Measurements from ENCODE around the gene ATP5ME. TPM values are rescaled to one million over a fixed set of nuclear protein-coding genes. Genes with fewer than 3 reads are reported as not detected.

ATP5ME gene
- total RNA-seq, 2 experiments from 2014 or later = 359 to 388 TPM

GRCh38 chr4:665751-666435, 8.2 kb downstream of the ATP5ME start:
- H3K9me2 ChIP-seq (ENCODE audit: insufficient read depth, low read length) = no peaks in the 10 kb centered on the region
- H3K79me2 ChIP-seq (ENCODE audit: insufficient read depth, low read depth, low read length) = no peaks in the 10 kb centered on the region
- intact Hi-C loops (cut with micrococcal nuclease; ENCODE audit: unreplicated experiment) = no loop called here
- H3K36me3 ChIP-seq (ENCODE audit: insufficient read depth, low read length) = peaks cover 9% of the 10 kb centered on the region
- ChIA-PET CTCF (ENCODE audit: unreplicated experiment) (no interaction called here), POLR2A (no interaction called here)
- no peaks in the 10 kb centered on the region for H4K20me1 ChIP-seq (ENCODE audit: insufficient read depth, low read length)
- no peak overlapping the region for H2AFZ ChIP-seq (ENCODE audit: low read length)
- no peaks in the 10 kb centered on the region for H3K4me1 ChIP-seq (ENCODE audit: insufficient read depth, low read length, poor library complexity, severe bottlenecking)
- no peak overlapping the region for H3K4me2 ChIP-seq (ENCODE audit: low read length)
- no peaks in the 10 kb centered on the region for H3K9me3 ChIP-seq (ENCODE audit: low read length)
- no peak for TF ChIP-seq CTCF (conservative IDR thresholded peaks at IDR 0.05; ENCODE audit: low read length)
- TF ChIP-seq EZH2phosphoT487 (IDR thresholded peaks at IDR 0.05; ENCODE audit: borderline replicate concordance, low read depth, low read length) = no peak
- no TSS peak for BruUV-seq (replicated peaks)
- no peak overlapping the region for H3K4me3 ChIP-seq (ENCODE audit: low read depth, low read length, poor library complexity, severe bottlenecking)
- DNase-seq (ENCODE audit: low spot score) = no peak
- no peak overlapping the region for H3K27ac ChIP-seq (ENCODE audit: low read depth, low read length, poor library complexity, severe bottlenecking)

- H3K9me2 ChIP-seq (ENCODE audit: insufficient read depth, low read length) = no peaks in the 10 kb centered on the region
- ChIA-PET POLR2A (no interaction called here), CTCF (ENCODE audit: unreplicated experiment) (no interaction called here)
- H3K4me3 ChIP-seq (ENCODE audit: low read depth, low read length, poor library complexity, severe bottlenecking) = no peak overlapping the region
- no TSS peak for BruUV-seq (replicated peaks)
- no peaks in the 10 kb centered on the region for H3K4me1 ChIP-seq (ENCODE audit: insufficient read depth, low read length, poor library complexity, severe bottlenecking)
- H3K79me2 ChIP-seq (ENCODE audit: insufficient read depth, low read depth, low read length) = no peaks in the 10 kb centered on the region
- peaks cover 4% of the 10 kb centered on the region for H3K36me3 ChIP-seq (ENCODE audit: insufficient read depth, low read length)
- no peaks in the 10 kb centered on the region for H3K9me3 ChIP-seq (ENCODE audit: low read length)
- no peaks in the 10 kb centered on the region for H4K20me1 ChIP-seq (ENCODE audit: insufficient read depth, low read length)
- no peak overlapping the region for H3K27ac ChIP-seq (ENCODE audit: low read depth, low read length, poor library complexity, severe bottlenecking)
- TF ChIP-seq EZH2phosphoT487 (IDR thresholded peaks at IDR 0.05; ENCODE audit: borderline replicate concordance, low read depth, low read length) (no peak), CTCF (conservative IDR thresholded peaks at IDR 0.05; ENCODE audit: low read length) (no peak)
- no peak overlapping the region for H3K4me2 ChIP-seq (ENCODE audit: low read length)
- H2AFZ ChIP-seq (ENCODE audit: low read length) = no peak overlapping the region
- DNase-seq (ENCODE audit: low spot score) = no peak
- intact Hi-C loops (cut with micrococcal nuclease; ENCODE audit: unreplicated experiment) = no loop called here
Measured at GRCh38 chr4:665381-665750, 8.7 kb downstream of the ATP5ME start.

- Histone ChIP-seq H3K4me3 (ENCODE audit: low read depth, low read length, poor library complexity, severe bottlenecking) (no peak overlapping the region), H2AFZ (ENCODE audit: low read length) (no peak overlapping the region), H3K36me3 (ENCODE audit: insufficient read depth, low read length) (0 out of 2 replicates have a peak, but pooled peaks cover 1% of the 10 kb centered on the region), H4K20me1 (ENCODE audit: insufficient read depth, low read length) (no peaks in the 10 kb centered on the region), H3K4me1 (ENCODE audit: insufficient read depth, low read length, poor library complexity, severe bottlenecking) (no peaks in the 10 kb centered on the region), H3K79me2 (ENCODE audit: insufficient read depth, low read depth, low read length) (no peaks in the 10 kb centered on the region), H3K27ac (ENCODE audit: low read depth, low read length, poor library complexity, severe bottlenecking) (no peak overlapping the region), H3K4me2 (ENCODE audit: low read length) (no peak overlapping the region), H3K9me3 (ENCODE audit: low read length) (no peaks in the 10 kb centered on the region), H3K9me2 (ENCODE audit: insufficient read depth, low read length) (no peaks in the 10 kb centered on the region)
- POLR2A ChIA-PET = no interaction called here
- no TSS peak for BruUV-seq (replicated peaks)
- no peak for DNase-seq (ENCODE audit: low spot score)
- TF ChIP-seq EZH2phosphoT487 (IDR thresholded peaks at IDR 0.05; ENCODE audit: borderline replicate concordance, low read depth, low read length) = no peak
- no peak for TF ChIP-seq CTCF (conservative IDR thresholded peaks at IDR 0.05; ENCODE audit: low read length)
- intact Hi-C loops (cut with micrococcal nuclease; ENCODE audit: unreplicated experiment) = no loop called here
- CTCF ChIA-PET (ENCODE audit: unreplicated experiment) = no interaction called here
Measured at GRCh38 chr4:664713-665231, 9.3 kb downstream of the ATP5ME start.
